ENCODE results near the gene FOXL1.

The FOXL1 gene

GRCh38 chr16:86597126-86597879 is 19.0 kb downstream of the FOXL1 start:
- H3K4me3 ChIP-seq (replicated peaks in 1 of 2; ENCODE audit: low read depth in 2 of 2, low read length in 2 of 2): no peak overlapping the region
- TF ChIP-seq CTCF (IDR thresholded peaks at IDR 0.05; ENCODE audit: low read depth, low read length): no peak
- no peak for DNase-seq (ENCODE audit: low read depth in 2 of 2)

GRCh38 chr16:86597880-86598606 is 19.7 kb downstream of the FOXL1 start:
- H3K4me3 ChIP-seq (replicated peaks in 1 of 2; ENCODE audit: low read depth in 2 of 2, low read length in 2 of 2): no peak overlapping the region
- no peak for DNase-seq (ENCODE audit: low read depth in 2 of 2)
- TF ChIP-seq CTCF (IDR thresholded peaks at IDR 0.05; ENCODE audit: low read depth, low read length): no peak

GRCh38 chr16:86598607-86599565 is 20.5 kb downstream of the FOXL1 start:
- no peak for TF ChIP-seq CTCF (IDR thresholded peaks at IDR 0.05; ENCODE audit: low read depth, low read length)
- H3K4me3 ChIP-seq (replicated peaks in 1 of 2; ENCODE audit: low read depth in 2 of 2, low read length in 2 of 2): no peak overlapping the region
- no peak for DNase-seq (ENCODE audit: low read depth in 2 of 2)

GRCh38 chr16:86601356-86601755 is 23.0 kb downstream of the FOXL1 start:
- no peak for DNase-seq (ENCODE audit: low read depth in 2 of 2)
- H3K4me3 ChIP-seq (replicated peaks in 1 of 2; ENCODE audit: low read depth in 2 of 2, low read length in 2 of 2): no peak overlapping the region
- TF ChIP-seq CTCF (IDR thresholded peaks at IDR 0.05; ENCODE audit: low read depth, low read length): no peak

GRCh38 chr16:86602521-86602920 is 24.2 kb downstream of the FOXL1 start:
- no peak for DNase-seq (ENCODE audit: low read depth in 2 of 2)
- no peak for TF ChIP-seq CTCF (IDR thresholded peaks at IDR 0.05; ENCODE audit: low read depth, low read length)
- H3K4me3 ChIP-seq (replicated peaks in 1 of 2; ENCODE audit: low read depth in 2 of 2, low read length in 2 of 2): no peak overlapping the region

GRCh38 chr16:86604436-86605193 is 26.3 kb downstream of the FOXL1 start:
- DNase-seq (ENCODE audit: low read depth in 2 of 2): no peak
- TF ChIP-seq CTCF (IDR thresholded peaks at IDR 0.05; ENCODE audit: low read depth, low read length): no peak

More at GRCh38 chr16:86604436-86605193, 26.3 kb downstream of the FOXL1 start:
- H3K4me3 ChIP-seq (replicated peaks in 1 of 2; ENCODE audit: low read depth in 2 of 2, low read length in 2 of 2): no peak overlapping the region
